Measurements from ENCODE around the gene OSBPL6.

OSBPL6 gene

GRCh38 chr2:178452334-178452733 lies 258.0 kb downstream of the OSBPL6 start:
- TF ChIP-seq, protein P1, sequence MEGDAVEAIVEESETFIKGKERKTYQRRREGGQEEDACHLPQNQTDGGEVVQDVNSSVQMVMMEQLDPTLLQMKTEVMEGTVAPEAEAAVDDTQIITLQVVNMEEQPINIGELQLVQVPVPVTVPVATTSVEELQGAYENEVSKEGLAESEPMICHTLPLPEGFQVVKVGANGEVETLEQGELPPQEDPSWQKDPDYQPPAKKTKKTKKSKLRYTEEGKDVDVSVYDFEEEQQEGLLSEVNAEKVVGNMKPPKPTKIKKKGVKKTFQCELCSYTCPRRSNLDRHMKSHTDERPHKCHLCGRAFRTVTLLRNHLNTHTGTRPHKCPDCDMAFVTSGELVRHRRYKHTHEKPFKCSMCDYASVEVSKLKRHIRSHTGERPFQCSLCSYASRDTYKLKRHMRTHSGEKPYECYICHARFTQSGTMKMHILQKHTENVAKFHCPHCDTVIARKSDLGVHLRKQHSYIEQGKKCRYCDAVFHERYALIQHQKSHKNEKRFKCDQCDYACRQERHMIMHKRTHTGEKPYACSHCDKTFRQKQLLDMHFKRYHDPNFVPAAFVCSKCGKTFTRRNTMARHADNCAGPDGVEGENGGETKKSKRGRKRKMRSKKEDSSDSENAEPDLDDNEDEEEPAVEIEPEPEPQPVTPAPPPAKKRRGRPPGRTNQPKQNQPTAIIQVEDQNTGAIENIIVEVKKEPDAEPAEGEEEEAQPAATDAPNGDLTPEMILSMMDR (IDR thresholded peaks at IDR 0.05; ENCODE audit: insufficient read depth, low read depth, low read length, missing control alignments), result no peak
- DNase-seq (ENCODE audit: low read depth), result no peak
- H3K4me3 ChIP-seq (ENCODE audit: low read depth, low read length), result no peak overlapping the region
